Measurements from ENCODE around the gene NOX5. TPM values are rescaled to one million over a fixed set of nuclear protein-coding genes. Genes with fewer than 3 reads are reported as not detected.

Gene NOX5
- polyA plus RNA-seq, 1 donor from 2014 or later = not detected

DNA sequence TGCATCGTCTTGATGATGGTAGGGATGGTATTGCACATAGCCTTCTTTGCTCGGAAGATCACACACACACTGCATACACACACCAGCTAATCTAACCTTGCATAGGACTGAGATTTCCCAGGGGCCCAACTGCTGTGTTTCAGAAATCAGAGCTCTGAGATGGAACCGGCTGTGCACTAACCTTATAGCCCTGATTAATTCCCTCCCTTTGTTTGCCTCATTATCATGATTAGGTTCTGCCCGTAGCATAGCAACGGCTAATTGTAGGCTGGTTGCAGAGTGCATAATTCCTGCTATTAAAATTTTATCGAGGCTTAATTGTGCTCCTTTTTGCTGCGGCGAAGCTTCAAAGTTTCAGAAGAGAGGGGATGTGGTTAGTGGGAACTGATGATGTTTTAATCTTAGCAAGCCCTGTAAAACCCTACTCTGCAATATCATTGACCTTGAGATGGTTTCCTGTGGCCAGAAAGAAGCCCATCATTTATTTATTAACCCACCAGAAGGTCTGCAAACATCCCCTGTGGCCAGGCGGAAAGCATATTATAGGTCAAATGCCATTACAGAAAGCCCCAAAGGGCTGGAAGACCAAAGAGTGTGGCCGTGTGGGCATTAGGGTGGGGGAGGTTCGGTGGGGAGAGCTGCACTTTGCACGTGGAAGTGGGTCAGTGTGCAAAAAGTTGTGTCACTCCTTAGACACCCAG lies 89.7 kb downstream of the NOX5 start:
- TF ChIP-seq POLR2AphosphoS5 (IDR thresholded peaks at IDR 0.05) = no peak
- no peak for TF ChIP-seq EZH2 (IDR thresholded peaks at IDR 0.05; ENCODE audit: borderline replicate concordance, insufficient read depth, low read length, poor library complexity, severe bottlenecking)
- TF ChIP-seq SMC3 (conservative IDR thresholded peaks at IDR 0.05; ENCODE audit: poor library complexity) = no peak
- TF ChIP-seq CTCF (IDR thresholded peaks at IDR 0.05; ENCODE audit: poor library complexity, severe bottlenecking) = no peak
- TF ChIP-seq TAF1 (IDR thresholded peaks at IDR 0.05; ENCODE audit: low read depth) = no peak
- TF ChIP-seq, protein P1, sequence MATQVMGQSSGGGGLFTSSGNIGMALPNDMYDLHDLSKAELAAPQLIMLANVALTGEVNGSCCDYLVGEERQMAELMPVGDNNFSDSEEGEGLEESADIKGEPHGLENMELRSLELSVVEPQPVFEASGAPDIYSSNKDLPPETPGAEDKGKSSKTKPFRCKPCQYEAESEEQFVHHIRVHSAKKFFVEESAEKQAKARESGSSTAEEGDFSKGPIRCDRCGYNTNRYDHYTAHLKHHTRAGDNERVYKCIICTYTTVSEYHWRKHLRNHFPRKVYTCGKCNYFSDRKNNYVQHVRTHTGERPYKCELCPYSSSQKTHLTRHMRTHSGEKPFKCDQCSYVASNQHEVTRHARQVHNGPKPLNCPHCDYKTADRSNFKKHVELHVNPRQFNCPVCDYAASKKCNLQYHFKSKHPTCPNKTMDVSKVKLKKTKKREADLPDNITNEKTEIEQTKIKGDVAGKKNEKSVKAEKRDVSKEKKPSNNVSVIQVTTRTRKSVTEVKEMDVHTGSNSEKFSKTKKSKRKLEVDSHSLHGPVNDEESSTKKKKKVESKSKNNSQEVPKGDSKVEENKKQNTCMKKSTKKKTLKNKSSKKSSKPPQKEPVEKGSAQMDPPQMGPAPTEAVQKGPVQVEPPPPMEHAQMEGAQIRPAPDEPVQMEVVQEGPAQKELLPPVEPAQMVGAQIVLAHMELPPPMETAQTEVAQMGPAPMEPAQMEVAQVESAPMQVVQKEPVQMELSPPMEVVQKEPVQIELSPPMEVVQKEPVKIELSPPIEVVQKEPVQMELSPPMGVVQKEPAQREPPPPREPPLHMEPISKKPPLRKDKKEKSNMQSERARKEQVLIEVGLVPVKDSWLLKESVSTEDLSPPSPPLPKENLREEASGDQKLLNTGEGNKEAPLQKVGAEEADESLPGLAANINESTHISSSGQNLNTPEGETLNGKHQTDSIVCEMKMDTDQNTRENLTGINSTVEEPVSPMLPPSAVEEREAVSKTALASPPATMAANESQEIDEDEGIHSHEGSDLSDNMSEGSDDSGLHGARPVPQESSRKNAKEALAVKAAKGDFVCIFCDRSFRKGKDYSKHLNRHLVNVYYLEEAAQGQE (IDR thresholded peaks at IDR 0.05; ENCODE audit: borderline replicate concordance) = no peak
- TF ChIP-seq MXI1 (conservative IDR thresholded peaks at IDR 0.05; ENCODE audit: poor library complexity, severe bottlenecking) = no peak
- Histone ChIP-seq H3K9me3 (ENCODE audit: low read length) (no peaks in the 10 kb centered on the region), H3K4me2 (ENCODE audit: low read length) (no peak overlapping the region), H3K27me3 (ENCODE audit: insufficient read depth, low read depth, low read length) (no peaks in the 10 kb centered on the region), H3K9ac (ENCODE audit: low read length) (no peak overlapping the region), H3K79me2 (replicated peaks; ENCODE audit: insufficient read depth, low read length) (no peaks in the 10 kb centered on the region), H3K36me3 (ENCODE audit: insufficient read depth, low read length) (no peaks in the 10 kb centered on the region), H3K27ac (ENCODE audit: low read length) (no peak overlapping the region), H2AFZ (ENCODE audit: low read depth, low read length) (no peak overlapping the region), H4K20me1 (ENCODE audit: insufficient read depth) (no peaks in the 10 kb centered on the region), H3K9me2 (ENCODE audit: insufficient read depth, low read length) (no peaks in the 10 kb centered on the region), H3K4me3 (ENCODE audit: low read length) (no peak overlapping the region), H3F3A (ENCODE audit: insufficient read depth, low read length, poor library complexity, severe bottlenecking) (no peaks in the 10 kb centered on the region)

GRCh38 chr15:69105451-69105985 lies 91.0 kb downstream of the NOX5 start:
- TF ChIP-seq MXI1 (conservative IDR thresholded peaks at IDR 0.05; ENCODE audit: poor library complexity, severe bottlenecking) = no peak
- no peak for TF ChIP-seq RAD21 (conservative IDR thresholded peaks at IDR 0.05)
- no peak for TF ChIP-seq POLR2AphosphoS5 (IDR thresholded peaks at IDR 0.05)
- TF ChIP-seq EZH2 (IDR thresholded peaks at IDR 0.05; ENCODE audit: borderline replicate concordance, insufficient read depth, low read length, poor library complexity, severe bottlenecking) = no peak
- TF ChIP-seq TAF1 (IDR thresholded peaks at IDR 0.05; ENCODE audit: low read depth) = no peak
- no peak for TF ChIP-seq SMC3 (conservative IDR thresholded peaks at IDR 0.05; ENCODE audit: poor library complexity)
- TF ChIP-seq EP300 (conservative IDR thresholded peaks at IDR 0.05; ENCODE audit: poor library complexity, severe bottlenecking) = no peak
- TF ChIP-seq CTCF (IDR thresholded peaks at IDR 0.05; ENCODE audit: poor library complexity, severe bottlenecking) = no peak
- TF ChIP-seq, protein P1 (IDR thresholded peaks at IDR 0.05; ENCODE audit: borderline replicate concordance) = no peak
- Histone ChIP-seq H2AFZ (ENCODE audit: low read depth, low read length) (no peak overlapping the region), H3K4me3 (ENCODE audit: low read length) (no peak overlapping the region), H3K9me2 (ENCODE audit: insufficient read depth, low read length) (no peaks in the 10 kb centered on the region), H4K20me1 (ENCODE audit: insufficient read depth) (no peaks in the 10 kb centered on the region), H3F3A (ENCODE audit: insufficient read depth, low read length, poor library complexity, severe bottlenecking) (no peaks in the 10 kb centered on the region), H3K4me2 (ENCODE audit: low read length) (no peak overlapping the region), H3K27me3 (ENCODE audit: insufficient read depth, low read depth, low read length) (no peaks in the 10 kb centered on the region), H3K36me3 (ENCODE audit: insufficient read depth, low read length) (no peaks in the 10 kb centered on the region), H3K9ac (ENCODE audit: low read length) (no peak overlapping the region), H3K27ac (ENCODE audit: low read length) (no peak overlapping the region), H3K9me3 (ENCODE audit: low read length) (no peaks in the 10 kb centered on the region), H3K79me2 (replicated peaks; ENCODE audit: insufficient read depth, low read length) (no peaks in the 10 kb centered on the region)
